GM18511 (cell line): ENCODE results near the gene PRRT1B.
"Not testable (repeated sequence)": the region's sequence is repeated elsewhere in the genome, so short reads cannot be mapped to it uniquely, and the experiment has no call there.

Source experiments
- ATAC-seq: cut with Tn5 transposase; IDR thresholded peaks from one replicate; pipeline ENCODE4 v1.9.1; 2021; ENCODE audit warnings: mild to moderate bottlenecking, moderate library complexity; ENCODE audit not compliant: unreplicated experiment

The PRRT1B gene

DNA sequence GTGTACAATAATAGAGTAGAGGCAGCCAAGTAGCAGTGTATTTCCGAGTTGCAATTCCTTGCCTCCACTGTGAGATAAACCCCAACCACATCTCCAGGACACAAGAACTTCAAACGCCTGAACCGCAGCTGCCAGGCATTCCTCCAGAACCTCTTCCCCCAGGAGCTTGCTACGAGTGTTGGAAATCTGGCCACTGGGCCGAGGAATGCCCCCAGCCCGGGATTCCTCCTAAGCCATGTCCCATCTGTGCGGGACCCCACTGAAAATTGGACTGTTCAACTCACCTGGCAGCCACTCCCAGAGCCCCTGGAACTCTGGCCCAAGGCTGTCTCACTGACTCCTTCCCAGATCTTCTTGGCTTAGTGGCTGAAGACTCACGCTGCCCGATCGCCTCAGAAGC, 3.9 kb downstream of the PRRT1B start:
- ATAC-seq = not testable (repeated sequence)

DNA sequence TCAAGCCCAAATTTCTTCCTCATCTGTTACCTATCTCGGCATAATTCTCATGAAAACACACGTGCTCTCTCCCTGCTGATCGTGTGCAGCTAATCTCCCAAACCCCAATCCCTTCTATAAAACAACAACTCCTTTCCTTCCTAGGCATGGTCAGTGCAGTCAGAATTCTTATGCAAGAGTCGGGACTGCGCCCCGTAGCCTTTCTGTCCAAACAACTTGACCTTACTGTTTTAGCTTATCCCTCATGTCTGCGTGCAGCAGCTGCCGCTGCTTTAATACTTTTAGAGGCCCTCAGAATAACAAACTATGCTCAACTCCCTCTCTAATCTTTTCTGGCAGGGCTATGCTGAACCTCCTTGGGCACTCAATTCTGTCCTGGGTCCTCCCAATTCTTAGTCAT, 5.1 kb downstream of the PRRT1B start:
- not testable (repeated sequence) for ATAC-seq

DNA sequence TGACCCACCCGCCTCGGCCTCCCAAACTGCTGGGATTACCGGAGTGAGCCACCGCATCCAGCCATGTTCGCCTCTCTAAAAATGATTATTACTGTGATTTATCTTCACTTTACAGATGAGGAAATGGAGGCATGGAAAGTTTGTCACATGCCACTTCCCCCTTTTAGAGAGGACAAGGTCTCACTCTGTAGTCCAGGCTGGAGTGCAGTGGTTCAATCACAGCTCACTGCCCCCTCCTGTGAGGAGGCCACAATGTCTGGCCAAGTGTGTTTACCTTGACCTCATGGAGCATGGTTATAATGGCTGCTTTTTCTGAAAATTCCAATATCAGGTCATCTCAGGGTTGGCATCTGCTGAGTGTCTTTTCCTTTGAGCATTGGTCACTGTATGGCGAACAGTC, 6.7 kb downstream of the PRRT1B start:
- ATAC-seq = no peak

DNA sequence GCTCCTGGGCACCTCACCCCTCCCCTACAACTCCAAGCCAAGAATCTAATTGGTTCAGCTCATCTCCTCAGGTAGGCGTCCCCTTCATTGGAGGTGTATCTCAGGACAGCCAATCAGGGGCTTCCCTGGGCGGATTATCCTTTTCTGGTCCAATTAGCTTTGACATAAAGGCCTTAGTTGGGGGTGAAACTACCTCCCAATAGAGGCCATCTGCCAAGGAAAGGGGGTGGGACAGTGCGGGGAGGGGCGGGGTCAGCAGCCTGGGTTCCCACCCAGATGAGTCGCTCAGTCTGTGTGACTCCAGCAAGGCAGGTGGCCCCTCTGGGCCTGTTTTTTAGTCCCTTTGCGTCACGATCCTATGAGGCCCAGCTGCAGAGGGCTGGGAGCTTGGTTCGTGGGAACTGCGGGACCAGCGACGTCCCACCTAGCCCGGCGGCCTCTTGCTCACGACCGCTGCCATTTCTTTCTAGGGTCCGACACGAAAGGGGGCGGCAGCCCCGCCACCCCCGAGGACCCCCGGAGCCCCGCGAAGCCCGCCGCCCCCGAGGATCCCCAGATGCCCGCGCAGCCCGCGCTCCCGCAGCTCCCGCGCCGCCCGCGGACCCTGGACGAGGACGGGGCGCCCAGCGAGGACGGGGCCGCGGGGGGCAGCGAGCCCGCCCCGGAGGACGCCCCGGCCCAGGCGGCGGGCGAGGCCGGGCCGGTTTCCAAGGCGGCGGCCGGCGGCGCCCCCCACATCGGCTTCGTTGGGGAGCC, 8.9 kb downstream of the PRRT1B start:
- no peak for ATAC-seq

DNA sequence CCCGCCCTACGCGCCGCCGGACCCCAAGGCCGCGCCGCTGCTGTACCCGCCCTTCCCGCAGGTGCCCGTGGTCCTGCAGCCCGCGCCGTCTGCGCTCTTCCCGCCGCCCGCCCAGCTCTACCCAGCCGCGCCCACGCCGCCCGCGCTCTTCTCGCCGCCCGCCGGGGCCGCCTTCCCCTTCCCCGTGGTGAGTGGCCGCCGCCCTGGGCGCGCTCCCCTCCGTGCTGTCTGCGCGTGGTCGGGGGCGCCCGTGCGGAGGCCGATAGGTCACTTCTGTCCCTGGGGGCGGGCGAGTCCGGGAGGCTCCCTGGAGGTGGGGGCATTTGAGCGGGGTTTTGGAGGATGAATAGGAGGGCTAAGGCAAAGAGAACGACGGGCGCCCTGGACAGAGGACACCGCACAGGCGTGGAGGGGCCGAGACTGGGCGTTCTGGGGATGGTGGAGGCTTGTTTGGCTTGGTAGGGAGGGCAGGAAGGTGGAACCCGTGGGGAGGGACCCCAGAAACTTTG, 9.6 kb downstream of the PRRT1B start:
- no peak for ATAC-seq

DNA sequence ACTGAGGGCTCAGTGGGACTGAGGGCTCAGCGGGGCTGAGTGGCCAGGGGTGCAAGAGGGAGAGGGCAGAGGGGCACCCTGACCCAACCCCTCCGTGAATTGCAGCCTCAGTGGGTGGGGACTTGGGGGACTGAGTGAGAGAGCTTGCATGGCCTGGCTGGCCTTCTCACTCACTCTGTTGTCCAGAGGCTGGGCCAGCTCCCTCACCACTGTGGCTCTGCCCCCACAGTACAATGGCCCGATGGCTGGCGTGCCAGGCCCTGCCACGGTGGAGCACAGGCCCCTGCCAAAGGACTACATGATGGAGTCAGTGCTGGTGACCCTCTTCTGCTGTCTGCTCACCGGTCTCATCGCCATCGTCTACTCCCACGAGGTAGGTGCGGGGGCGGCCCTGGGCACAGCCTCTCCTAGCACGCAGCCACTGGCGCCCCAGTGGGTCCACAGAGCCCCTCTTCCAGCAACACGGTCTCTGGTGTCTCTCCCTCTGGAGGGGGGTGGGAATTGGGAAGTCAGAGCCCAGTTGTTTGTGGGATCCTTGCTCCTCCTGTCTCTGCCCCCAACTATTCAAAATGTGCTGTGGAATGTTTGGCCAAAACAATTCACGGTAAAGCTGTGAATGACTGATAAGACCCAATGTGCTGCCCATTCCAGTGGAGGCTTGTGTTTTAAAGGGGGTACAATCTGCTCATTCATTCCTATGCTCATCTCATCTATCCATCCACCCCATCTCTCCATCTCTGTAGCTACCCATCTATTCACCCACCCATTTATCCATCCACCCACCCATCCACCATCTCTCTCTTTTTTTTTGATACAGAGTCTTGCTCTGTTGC, 10.7 kb downstream of the PRRT1B start:
- no peak for ATAC-seq

DNA sequence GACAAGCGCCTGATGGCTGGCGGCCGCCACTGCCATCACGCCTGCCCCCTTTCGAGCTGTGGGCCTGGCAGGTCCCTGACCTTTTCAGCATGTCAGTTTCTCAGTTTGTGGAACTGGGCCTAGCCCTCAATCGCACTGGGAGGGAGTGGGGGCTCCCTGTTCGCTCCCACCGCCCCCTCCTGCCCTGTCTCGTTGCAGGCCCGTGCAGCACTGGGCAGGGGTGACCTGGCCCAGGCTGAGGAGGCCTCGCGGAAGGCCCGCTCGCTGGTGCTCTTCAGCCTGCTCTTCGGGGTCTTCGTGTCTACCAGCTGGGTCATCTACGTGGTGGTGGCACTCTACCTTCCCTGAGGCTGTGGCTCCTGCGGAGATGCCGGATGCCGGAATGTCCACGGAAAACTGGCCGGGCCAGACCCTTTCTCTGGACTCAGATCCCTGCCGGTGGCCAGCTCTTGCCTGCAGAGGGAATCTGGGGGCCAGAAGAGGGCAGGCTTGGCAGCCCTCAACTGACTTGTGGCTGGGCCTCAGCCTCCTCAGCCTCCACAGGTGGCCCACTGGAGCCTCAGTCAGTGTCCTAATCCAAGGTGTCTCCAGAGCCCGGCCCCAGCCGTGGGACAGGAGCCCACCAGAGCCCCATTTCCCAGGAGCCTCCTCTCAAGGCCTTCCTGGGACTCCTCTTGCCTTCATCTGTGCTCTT, 12.7 kb downstream of the PRRT1B start:
- ATAC-seq = no peak

DNA sequence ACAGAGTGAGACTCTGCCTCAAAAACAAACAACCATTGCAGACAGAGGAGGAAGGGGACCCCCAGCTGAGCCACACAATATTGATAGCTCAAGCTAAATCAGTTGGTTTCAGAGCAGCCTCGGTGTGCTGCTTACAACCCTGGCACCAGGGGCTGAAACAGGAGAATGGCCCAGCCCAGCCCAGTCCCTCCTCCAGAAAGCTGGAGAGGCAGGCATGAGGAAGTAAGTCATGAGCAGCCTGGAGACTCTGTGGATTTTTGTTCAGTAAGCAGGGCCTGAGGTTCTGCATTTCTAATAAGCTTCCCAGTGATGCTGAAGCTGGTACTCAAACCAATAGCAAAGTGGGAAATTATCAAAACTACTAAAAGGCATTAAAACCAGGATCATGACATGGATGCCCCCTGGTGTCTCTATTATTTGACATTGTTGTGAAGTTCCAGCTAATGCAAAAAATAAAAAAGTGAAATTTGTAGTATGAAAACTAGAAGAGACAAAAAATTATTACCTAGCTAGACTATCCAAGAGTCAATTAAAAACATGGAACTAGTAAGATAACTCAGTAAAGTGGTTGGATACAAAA, 14.2 kb downstream of the PRRT1B start:
- no peak for ATAC-seq

DNA sequence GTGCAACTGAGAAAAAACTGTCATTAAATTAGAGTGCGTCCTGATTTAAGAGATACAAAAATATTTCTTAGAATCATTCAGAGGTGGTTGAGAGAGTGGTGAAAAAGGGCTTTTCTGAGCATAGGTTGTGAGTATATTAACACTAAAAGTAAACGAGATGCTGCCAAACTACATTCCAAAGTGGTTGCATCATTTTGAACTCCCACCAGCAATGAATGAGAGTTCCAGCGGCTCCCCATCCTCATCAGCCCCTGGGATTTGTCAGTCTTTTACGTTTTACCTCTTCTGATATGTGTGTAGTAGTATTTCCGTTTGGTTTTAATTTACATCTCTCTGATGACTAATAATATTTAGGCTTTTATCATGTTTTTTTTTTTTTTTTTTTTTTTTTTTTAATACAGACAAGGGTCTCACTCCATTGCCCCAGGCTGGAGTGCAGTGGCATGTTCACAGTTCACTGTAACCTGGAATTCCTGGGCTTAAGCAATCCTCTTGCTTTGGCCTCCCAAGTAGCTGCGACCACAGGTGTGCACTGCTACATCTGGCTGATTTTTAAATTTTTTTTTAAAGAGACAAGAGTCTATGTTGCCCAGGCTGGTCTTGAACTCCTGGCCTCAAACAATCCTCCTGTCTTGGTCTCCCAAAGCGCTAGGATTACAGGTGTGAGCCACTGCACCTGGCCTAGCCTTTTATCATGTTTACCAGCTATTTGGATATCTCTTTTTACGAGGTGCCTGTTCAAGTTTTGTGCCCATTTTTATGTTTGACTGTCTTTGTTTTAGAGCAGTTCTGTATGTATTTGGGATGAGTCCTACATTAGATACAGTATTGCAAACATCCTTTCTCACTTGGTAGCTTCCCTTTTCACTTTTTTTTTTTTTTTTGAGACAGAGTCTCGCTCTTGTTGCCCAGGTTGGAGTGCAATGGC, 17.0 kb downstream of the PRRT1B start:
- no peak for ATAC-seq

DNA sequence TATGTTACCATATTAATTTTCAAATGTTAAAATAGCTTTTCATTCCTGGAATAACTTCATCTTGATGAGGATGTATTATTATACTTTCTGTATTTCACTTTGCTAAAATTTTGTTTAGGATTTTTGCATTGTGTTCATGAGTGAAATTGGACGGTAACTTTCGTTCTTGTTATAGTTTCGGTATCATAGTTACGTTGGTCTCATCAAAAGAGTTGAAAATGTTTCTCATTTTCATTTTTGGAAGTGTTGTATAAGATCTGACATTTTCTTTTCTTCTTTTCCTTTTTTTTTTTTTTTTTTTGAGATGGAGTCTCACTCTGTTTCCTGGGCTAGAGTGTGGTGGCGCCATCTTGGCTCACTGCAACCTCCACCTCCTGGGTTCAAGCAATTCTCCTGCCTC, 20.0 kb downstream of the PRRT1B start:
- no peak for ATAC-seq

DNA sequence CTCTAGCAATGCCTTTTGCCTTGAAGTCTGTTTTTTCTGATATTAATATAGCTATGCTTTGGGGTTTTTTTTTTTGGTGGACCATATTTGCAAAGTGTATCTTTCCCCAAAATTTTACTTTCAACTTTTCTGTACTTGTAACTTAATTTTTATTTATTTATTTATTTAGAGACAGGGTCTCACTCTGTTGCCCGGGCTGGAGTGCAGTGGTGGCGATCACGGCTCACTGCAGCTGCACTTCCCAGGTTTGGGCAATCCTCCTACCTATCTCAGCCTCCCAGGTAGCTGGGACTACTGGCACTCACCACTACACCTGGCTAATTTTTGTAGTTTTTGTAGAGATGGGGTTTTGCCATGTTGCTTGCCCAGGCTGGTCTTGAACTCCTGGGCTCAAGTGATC, 20.8 kb downstream of the PRRT1B start:
- ATAC-seq = no peak

DNA sequence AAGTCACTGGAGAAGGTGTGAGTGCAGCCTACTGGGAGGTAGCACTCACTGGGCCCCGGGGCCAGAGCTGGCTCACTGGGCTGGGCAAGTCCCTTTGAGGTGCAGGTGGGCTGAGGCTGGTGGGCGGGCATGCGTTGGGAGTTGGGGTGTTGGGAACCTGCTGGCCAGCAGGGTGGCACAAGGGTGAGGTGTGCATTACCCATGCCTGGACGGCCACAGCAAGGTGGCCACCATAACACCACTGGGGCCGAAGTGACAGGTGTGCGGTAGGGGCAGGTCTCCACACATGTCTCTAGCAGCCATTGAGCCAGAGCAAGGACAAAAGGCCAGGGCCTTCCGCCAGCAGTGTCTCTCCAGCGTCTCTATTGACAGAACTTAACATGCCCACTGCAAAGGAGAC, 22.6 kb downstream of the PRRT1B start:
- no peak for ATAC-seq

DNA sequence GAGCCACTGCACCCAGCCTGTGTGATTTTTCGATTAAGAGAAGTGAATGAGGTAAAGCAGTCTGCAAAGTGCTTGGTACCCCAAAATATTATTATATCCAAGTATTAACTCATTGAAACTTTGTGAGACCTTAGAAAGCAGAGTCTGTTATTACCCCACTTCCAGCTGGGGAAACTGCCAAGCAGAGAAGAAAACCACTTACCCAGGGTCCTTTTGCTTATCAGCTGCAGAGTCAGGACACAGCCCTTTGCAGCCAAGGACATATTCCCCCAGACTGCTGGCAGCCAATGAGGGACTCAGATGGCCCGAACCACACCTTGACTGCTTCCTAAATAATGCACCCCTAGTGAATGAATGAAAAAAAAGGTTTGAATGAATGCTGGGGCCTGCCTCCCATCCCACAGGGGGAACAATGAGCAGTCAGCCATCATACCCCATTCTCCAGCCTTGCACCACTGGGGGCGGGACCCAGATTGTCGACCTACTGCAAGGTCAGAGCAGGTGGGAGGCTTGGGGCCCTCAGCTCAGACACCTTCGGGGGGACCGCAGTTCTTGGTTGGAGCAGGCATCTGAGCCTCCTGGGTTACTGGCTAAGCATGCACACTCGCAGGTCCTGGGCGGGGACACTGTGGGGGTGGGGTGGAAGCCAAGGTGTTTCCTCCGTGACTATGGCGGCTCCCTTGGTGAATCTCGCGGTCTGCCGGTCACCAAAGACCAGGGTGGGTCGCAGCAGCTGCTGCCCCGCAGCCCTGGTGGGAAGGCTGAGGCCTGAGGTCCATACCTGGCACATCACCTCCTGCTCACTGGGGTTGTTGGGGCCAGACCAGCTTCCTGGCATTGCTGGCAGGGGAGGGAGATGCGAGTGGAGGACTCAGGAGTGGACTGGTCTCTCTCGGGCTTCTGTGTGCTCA, 29.7 kb downstream of the PRRT1B start:
- ATAC-seq = no peak

DNA sequence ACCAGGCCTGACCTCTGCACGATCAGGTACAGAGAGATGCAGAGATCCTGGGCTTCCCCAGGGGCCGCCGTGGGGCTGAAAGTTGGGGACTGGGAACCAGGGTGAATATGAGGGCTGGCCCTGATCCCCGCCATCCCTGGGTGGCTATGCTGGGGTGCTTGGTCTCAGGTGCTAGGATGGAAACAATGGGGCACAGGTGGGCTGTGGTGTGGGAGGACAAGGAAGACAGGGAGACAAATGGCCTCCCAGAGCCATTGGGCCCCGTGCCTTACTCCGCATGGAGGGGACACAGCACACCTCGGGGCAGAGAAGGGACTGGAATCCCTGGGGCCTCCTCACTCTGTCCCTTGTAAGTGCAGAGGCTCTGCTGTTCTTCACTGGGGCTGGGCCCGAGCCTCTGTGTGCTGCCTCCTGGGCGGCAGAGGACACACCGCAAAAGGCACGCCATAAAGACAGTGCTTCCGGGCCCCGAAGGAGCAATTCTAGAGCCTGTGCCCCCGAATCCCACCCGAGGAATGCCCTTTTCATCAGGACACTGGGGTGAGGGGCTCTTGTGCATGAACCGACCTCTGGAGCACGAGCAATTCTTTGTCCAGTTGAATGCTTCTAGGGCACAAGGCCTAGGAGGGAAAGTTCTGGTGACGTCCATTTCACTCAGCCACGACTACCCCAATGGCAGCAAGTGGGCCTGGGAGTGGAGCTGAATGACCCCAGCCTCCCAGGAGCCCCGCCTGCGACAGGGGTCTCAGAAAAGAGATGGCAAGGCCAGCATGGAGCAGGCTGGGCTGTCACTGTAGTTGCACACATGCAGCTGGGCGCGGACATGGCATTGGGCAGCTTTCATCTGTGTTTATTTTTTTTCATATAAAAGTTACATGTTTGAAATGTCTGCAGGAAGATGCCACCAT, 30.9 kb downstream of the PRRT1B start:
- ATAC-seq = no peak

DNA sequence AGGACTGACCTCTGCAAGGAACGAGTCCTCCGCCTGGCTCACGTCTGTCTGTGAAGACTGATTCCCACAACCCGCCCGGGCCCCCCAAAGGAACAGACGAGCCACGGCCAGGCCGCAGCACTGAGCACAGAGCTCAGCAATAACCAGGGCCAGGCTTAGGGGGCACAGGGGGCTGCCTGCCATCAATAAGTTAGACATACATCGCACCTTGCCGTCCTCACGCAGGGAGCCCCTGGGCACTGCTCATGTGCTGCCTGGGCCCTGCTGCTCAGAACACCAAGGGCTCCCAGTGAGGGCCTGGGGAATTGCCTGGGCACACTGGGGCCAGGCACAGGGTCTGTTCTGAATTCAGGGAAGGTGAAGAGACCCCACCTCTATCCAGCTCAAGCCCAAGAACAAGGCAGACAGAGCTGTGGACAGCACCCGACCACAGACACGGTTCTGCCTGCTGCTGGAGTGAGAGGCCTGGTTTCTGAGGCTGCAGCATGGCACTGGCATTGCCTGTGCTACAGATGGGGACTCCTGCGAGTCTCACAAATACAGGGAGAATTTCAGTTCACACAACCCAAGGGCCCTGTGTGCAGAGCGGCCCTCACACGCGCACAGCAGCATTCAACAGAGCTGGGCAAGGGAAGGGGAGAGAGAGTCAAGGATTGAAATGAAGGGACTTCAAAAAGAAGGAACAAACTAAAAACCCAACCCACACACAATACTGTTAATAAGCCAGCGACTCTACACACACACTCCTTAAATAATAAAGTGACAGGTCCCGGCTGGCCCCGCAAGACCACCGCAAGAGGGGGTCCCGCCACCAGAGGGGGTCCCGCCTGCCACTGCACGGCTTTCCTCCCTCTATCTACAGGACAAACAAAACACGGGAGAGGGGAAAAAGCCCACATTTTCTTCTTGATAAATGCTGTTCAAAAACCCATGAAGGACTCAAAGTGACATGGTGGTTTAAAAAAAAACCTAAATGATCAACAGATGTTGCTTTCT, 32.0 kb downstream of the PRRT1B start:
- ATAC-seq = no peak

DNA sequence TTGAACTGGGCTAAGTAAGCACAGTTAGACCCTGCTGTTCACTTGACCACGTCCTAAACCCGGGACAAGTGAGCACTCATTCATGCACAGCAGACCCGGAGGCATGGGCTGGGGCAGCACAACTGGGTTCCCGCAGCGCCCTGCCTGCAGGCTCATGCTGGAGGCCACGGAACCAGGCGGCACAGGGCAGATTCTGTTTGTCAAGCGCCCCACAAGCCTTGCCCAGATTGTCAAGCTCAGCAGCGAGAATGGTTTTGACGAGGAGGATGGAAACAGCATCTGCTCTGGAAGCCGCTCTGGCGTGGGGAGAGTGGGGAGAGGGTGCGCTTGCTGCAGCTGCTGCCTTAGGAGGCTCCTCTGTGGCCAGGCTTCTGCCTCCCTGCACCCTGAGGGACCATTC, 32.7 kb downstream of the PRRT1B start:
- no peak for ATAC-seq
